RWPE2 (cell line): Measurements from ENCODE around the gene POLR2H.

Experiments
- ATAC-seq: fragments of 200-7000 bp; cut with Tn5 transposase; 3 replicates; pipeline ENCODE4 v1.9.1; 2021; ENCODE audit warnings: low read depth
- DNase-seq: peaks from one replicate; pipeline ENCODE4 v3.0.0-alpha.2; 2020; ENCODE audit warnings: low spot score
- H3K27ac ChIP-seq: fragments of 450-650 bp; 2 replicates; pipeline ENCODE4 v1.5.1; 2017; ENCODE audit warnings: mild to moderate bottlenecking; ENCODE audit not compliant: poor library complexity, severe bottlenecking
- H3K27me3 ChIP-seq: fragments of 250-450 bp; sonication (Bioruptor Pico); 2 replicates; pipeline ENCODE4 v1.5.1; 2021; ENCODE audit warnings: mild to moderate bottlenecking, moderate library complexity; ENCODE audit not compliant: insufficient read depth, poor library complexity, severe bottlenecking
- H3K36me3 ChIP-seq: fragments of 250-450 bp; sonication (Bioruptor Pico); 2 replicates; pipeline ENCODE4 v1.5.1; 2020; ENCODE audit warnings: low read depth, mild to moderate bottlenecking, moderate library complexity
- H3K4me1 ChIP-seq: fragments of 250-450 bp; sonication (Bioruptor Pico); 2 replicates; pipeline ENCODE4 v1.5.1; 2021; ENCODE audit warnings: mild to moderate bottlenecking, moderate library complexity; ENCODE audit not compliant: insufficient read depth, poor library complexity, severe bottlenecking
- H3K4me3 ChIP-seq: fragments of 250-450 bp; sonication (Bioruptor Pico); 2 replicates; pipeline ENCODE4 v1.5.1; 2021; ENCODE audit warnings: mild to moderate bottlenecking, moderate library complexity; ENCODE audit not compliant: severe bottlenecking
- H3K9me3 ChIP-seq: fragments of 250-450 bp; sonication (Bioruptor Pico); 2 replicates; pipeline ENCODE4 v1.5.1; 2021; ENCODE audit warnings: mild to moderate bottlenecking, moderate library complexity; ENCODE audit not compliant: severe bottlenecking
- TF ChIP-seq, protein P1 (sequence below): fragments of 450-650 bp; IDR thresholded peaks from one replicate; pipeline ENCODE4 v1.5.1; 2017; ENCODE audit warnings: mild to moderate bottlenecking, moderate library complexity; ENCODE audit not compliant: poor library complexity, severe bottlenecking

The POLR2H gene

DNA sequence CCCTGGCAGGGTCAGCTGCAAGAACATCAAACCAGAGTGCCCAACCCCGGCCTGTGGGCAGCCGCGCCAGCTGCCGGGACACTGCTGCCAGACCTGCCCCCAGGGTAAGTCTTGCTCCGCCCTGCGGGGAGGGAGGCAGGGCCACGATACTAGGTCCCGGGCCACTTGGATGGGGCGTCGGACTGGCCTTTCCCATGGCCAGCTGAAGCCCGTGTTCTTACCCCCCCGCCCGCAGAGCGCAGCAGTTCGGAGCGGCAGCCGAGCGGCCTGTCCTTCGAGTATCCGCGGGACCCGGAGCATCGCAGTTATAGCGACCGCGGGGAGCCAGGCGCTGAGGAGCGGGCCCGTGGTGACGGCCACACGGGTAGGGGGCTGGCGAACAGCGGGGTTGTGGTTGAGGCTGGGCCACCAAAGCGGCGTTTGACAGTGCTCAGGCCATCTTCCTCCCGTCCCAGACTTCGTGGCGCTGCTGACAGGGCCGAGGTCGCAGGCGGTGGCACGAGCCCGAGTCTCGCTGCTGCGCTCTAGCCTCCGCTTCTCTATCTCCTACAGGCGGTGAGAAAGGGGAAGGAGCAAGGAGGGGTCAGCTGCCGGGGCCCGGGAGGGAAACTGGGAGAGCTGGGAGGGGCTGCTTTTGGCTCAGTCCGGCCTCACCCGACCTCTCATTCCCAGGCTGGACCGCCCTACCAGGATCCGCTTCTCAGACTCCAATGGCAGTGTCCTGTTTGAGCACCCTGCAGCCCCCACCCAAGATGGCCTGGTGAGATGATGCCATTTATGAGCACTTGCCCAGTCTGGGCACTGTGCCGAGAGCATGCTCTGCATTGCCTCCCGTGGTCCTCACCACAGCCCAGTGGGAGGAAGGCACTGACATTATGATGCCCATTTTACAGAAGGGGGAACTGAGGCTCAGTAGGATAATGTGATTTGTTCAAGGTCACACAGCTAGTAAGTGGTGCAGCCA, 20.0 kb downstream of the POLR2H start:
- peaks cover 36% of the 10 kb centered on the region for H3K27me3 ChIP-seq
- TF ChIP-seq, protein P1, sequence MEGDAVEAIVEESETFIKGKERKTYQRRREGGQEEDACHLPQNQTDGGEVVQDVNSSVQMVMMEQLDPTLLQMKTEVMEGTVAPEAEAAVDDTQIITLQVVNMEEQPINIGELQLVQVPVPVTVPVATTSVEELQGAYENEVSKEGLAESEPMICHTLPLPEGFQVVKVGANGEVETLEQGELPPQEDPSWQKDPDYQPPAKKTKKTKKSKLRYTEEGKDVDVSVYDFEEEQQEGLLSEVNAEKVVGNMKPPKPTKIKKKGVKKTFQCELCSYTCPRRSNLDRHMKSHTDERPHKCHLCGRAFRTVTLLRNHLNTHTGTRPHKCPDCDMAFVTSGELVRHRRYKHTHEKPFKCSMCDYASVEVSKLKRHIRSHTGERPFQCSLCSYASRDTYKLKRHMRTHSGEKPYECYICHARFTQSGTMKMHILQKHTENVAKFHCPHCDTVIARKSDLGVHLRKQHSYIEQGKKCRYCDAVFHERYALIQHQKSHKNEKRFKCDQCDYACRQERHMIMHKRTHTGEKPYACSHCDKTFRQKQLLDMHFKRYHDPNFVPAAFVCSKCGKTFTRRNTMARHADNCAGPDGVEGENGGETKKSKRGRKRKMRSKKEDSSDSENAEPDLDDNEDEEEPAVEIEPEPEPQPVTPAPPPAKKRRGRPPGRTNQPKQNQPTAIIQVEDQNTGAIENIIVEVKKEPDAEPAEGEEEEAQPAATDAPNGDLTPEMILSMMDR: no peak

DNA sequence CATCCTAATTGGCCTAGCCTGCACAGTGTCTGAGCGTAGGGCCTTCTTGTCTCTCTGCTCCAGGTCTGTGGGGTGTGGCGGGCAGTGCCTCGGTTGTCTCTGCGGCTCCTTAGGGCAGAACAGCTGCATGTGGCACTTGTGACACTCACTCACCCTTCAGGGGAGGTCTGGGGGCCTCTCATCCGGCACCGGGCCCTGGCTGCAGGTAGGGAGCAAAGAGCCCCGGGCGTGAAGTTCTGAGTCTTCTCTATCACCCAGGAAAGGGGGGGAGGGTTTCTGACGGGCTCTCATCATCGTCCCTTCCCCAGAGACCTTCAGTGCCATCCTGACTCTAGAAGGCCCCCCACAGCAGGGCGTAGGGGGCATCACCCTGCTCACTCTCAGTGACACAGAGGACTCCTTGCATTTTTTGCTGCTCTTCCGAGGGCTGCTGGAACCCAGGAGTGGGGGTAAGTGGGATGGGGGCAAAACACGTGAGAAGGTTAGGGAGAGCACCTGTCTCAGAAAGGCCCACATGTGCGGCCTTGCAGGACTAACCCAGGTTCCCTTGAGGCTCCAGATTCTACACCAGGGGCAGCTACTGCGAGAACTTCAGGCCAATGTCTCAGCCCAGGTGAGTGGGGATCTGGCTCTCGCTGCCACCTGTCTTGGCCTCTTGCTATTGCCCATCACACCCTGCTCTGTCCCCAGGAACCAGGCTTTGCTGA, 21.0 kb downstream of the POLR2H start:
- no peak for DNase-seq
- H3K9me3 ChIP-seq: no peaks in the 10 kb centered on the region
- peaks cover 36% of the 10 kb centered on the region for H3K27me3 ChIP-seq
- H3K4me3 ChIP-seq: no peak overlapping the region
- no peaks in the 10 kb centered on the region for H3K36me3 ChIP-seq
- TF ChIP-seq, protein P1: no peak
- no peak for ATAC-seq
- no peaks in the 10 kb centered on the region for H3K4me1 ChIP-seq
- H3K27ac ChIP-seq: no peak overlapping the region

More for the DNA sequence above, 20.0 kb downstream of the POLR2H start:
- H3K27ac ChIP-seq: no peak overlapping the region
- no peak for ATAC-seq
- H3K9me3 ChIP-seq: no peaks in the 10 kb centered on the region
- no peak for DNase-seq
- no peak overlapping the region for H3K4me3 ChIP-seq
- no peaks in the 10 kb centered on the region for H3K4me1 ChIP-seq
- no peaks in the 10 kb centered on the region for H3K36me3 ChIP-seq

DNA sequence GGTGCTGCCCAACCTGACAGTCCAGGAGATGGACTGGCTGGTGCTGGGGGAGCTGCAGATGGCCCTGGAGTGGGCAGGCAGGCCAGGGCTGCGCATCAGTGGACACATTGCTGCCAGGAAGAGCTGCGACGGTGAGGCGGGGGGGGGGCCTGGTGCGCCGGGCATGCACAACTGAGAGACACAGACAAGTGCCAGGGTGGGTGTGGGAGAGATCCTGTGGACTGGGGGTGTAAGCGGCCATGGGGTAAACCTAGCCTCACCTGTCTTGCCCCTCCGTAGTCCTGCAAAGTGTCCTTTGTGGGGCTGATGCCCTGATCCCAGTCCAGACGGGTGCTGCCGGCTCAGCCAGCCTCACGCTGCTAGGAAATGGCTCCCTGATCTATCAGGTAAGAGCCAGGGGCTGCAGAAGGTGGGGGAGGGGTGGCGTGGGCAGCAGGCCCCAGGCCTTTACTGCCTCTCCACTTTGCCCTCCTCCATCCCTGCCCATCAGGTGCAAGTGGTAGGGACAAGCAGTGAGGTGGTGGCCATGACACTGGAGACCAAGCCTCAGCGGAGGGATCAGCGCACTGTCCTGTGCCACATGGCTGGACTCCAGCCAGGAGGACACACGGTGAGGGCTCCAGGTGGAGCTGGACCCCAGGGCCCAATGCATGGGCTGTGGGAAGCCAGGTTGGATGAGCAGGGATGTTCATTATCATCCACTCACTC, 21.7 kb downstream of the POLR2H start:
- DNase-seq: no peak
- Histone ChIP-seq H3K27ac (no peak overlapping the region), H3K9me3 (no peaks in the 10 kb centered on the region), H3K4me1 (no peaks in the 10 kb centered on the region), H3K4me3 (no peak overlapping the region), H3K27me3 (peaks cover 31% of the 10 kb centered on the region), H3K36me3 (no peaks in the 10 kb centered on the region)
- no peak for ATAC-seq
- TF ChIP-seq, protein P1: no peak

DNA sequence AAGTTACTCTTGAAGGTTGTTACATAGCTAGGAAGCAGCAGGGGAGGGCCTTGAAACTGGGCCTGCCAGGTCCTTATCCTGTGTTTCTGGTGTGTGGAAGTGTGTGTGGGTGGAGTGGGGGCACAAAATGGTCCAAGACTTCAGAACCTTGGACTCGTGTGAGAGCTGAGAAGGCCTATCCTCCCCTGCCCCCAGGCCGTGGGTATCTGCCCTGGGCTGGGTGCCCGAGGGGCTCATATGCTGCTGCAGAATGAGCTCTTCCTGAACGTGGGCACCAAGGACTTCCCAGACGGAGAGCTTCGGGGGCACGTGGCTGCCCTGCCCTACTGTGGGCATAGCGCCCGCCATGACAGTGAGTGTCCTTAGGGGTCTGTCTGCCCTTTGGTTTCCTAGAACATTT, 22.8 kb downstream of the POLR2H start:
- Histone ChIP-seq H3K4me3 (no peak overlapping the region), H3K4me1 (no peaks in the 10 kb centered on the region), H3K27me3 (peaks cover 19% of the 10 kb centered on the region), H3K9me3 (no peaks in the 10 kb centered on the region), H3K36me3 (no peaks in the 10 kb centered on the region), H3K27ac (no peak overlapping the region)
- no peak for ATAC-seq
- DNase-seq: no peak
- TF ChIP-seq, protein P1: no peak
